ENCODE results near the gene GOLT1A.
"Not testable (repeated sequence)": the region's sequence is repeated elsewhere in the genome, so short reads cannot be mapped to it uniquely, and the experiment has no call there.

GOLT1A gene

DNA sequence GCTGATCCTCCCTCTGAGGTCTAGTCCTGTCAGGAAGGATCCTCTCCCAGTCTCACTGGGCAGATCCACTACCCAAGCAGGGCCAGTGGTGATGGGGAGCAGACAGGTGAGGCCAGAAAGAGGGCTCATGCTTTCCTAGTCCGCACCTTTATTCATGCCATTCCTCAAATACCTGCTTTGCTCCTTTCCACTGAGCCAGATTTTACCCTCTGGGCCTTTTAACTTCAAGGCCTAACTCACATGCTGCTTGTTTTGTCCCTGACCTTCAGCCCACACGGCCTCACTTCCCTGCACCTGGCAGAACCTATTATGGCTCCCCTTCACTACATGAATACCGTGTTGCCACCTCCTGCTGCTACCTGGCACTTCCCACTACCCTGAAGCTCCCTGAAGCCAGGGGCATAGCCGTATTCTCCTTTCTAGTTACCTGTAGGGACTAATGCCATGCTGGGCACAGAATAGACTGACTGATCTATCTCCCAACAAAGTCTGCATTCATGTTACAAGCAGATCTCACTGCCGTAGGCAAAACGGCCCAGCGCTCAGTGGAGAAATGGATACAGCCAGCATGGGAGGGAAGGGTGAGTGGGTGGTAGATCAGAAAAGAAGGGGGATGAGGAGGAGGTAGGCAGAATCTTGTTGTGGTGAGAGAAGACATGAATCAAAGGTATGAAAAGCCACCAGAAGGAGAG, 36.1 kb upstream of the GOLT1A start:
- in situ Hi-C loops (cut with HindIII; ENCODE audit: low sequenced_read_pairs), result no loop called here

DNA sequence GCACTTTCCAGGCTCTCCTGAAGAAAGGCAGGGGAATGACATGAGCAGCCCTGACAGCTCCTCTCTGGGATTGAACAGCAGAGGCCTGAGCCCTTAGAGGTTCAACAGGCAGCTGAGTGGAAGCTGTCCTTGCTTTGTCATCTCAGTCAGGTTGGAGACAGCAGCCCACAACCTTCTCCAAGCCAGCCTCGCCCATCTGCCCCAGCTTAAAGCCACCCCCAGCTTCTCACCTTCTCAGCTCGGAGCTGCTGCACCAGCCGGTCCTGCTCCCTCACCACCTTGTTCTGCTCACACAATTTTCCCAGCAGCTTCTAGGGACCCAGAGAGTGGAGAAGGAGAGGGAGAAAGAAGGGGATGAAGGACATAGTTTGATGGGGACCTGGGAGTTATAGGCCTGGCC, 35.2 kb upstream of the GOLT1A start:
- in situ Hi-C loops (cut with HindIII; ENCODE audit: low sequenced_read_pairs), result no loop called here

DNA sequence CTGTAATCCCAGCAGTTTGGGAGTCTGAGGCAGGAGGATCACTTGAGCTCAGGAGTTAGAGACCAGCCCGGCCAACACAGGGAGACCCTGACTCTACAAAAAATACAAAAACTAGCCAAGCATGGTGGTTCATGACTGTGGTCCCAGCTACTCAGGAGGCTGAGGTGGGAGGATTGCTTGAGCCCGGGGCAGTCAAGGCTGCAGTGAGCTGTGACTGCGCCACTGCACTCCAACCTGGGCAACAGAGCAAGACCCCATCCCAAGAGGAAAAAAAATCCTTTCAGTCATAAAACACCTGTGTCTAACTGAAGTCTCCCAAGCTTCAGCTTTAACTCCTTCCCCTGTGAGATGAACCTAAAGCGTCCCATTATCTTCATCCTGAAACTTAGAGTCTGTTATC, 33.1 kb upstream of the GOLT1A start:
- in situ Hi-C loops (cut with HindIII; ENCODE audit: low sequenced_read_pairs), result no loop called here

DNA sequence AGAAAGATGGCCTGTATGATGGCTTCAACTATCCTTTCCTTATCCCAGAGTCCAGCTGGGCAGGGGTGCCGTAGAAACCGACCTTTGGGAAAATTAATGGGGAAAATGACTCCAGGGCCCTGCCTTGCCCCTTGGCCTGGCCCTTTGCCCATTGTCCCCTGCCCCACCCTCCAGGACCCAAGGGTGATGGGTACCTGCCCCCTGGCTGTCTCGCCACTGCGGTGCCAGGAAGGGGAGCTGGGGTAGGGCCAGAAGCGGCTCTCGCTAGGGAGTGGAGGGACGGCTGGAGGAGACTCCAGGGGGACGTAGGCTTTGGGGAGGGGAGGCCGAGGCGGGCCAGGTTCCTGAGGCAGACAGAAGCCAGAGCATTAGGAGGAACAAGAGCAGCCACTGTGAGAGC, 29.1 kb upstream of the GOLT1A start:
- in situ Hi-C loops (cut with HindIII; ENCODE audit: low sequenced_read_pairs), result no loop called here

DNA sequence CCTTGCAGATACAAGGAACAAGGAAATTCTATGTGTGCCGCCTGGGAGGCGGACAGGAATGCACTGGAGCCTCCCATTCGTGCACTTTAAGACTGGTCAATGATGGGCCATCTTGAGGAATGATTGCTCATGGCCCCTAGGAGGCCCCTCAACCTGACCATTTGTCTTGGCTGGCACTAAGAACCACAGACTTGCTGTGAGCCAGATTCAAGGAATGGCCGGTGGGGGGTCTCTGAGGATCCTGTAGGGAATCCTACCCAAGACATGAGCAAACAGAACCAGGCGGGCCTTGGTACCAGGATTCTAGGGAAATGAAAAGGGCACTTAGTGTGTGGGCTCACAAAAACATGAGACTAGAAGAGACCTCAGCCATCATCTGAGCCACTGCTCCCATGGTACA, 28.1 kb upstream of the GOLT1A start:
- in situ Hi-C loops (cut with HindIII; ENCODE audit: low sequenced_read_pairs), result no loop called here

DNA sequence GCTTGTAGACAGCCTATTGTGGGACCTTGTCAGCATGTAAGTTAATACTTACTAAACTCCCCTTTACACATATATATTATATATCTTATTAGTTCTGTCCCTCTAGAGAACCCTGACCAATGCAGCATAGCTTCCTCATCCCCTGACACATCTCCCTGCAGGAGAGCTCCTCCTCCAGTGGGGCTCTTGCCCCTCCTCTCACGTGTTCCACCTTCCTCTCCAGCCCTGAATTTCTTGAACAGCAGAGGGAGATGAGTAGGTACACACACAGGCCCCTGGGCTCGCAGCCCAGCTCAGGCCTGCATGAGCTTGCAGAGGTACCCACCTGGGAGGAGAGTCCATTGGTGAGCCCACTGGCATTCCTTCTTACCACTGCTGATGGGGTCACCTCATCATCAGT, 27.3 kb upstream of the GOLT1A start:
- in situ Hi-C loops (cut with HindIII; ENCODE audit: low sequenced_read_pairs), result no loop called here

DNA sequence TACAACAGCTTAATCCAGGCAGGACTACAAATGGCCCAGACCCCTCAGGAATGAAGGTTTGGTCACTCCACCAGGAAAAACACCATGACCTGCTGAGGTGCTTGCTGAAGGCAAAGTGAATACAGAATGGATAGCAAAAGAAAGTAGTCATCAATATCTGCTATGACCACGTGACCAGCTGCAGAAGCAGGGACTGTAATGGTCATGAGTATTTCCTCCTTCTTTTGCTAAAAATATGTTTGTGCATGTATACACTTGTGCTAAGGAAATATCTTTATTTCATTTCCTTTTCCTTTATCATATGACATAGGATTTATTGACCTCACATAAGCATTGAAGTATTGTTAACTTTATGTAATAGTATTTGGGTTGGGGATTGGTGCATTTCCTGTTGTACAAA, 26.4 kb upstream of the GOLT1A start:
- in situ Hi-C loops (cut with HindIII; ENCODE audit: low sequenced_read_pairs), result no loop called here

DNA sequence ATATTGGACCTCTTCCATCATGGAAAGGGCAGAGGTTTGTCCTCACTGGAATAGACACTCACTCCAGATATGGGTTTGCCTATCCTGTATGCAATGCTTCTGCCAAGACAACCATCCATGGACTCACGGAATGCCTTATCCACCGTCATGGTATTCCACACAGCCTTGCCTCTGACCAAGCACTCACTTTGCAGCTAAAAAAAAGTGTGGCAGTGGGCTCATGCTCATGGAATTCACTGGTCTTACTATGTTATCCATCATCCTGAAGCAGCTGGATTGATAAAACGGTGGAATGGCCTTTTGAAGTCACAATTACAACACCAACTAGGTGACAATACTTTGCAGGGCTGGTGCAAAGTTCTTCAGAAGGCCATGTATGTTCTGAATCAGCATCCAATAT, 25.6 kb upstream of the GOLT1A start:
- in situ Hi-C loops (cut with HindIII; ENCODE audit: low sequenced_read_pairs), result not testable (repeated sequence)

DNA sequence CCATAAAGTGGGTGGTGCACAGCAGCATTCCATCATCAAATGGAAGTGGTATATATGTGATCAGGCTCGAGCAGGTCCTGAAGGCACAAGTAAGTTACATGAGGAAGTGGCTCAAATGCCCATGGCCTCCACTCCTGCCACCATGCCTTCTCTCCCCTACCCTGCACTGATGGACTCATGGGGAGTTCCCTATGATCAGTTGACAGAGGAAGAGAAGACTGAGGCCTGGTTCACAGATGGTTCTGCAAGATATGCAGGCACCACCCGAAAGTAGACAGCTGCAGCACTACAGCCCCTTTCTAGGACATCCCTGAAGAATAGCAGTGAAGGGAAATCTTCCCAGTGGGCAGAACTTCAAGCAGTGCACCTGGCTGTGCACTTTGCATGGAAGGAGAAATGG, 24.7 kb upstream of the GOLT1A start:
- in situ Hi-C loops (cut with HindIII; ENCODE audit: low sequenced_read_pairs), result not testable (repeated sequence)

DNA sequence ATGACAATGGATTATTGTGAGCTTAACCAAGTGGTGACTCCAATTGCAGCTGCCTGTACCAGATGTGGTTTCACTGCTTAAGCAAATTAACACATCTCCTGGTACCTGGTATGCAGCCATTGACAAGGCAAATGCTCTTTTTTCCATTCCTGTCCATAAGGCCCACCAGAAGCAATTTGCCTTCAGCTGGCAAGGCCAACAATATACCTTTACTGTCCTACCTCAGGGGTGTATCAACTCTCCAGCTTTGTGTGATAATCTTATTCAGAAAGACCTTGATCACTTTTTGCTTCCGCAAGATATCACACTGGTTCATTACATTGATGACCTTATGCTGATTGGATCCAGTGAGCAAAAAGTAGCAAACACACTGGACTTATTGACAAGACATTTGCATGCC, 23.7 kb upstream of the GOLT1A start:
- in situ Hi-C loops (cut with HindIII; ENCODE audit: low sequenced_read_pairs), result not testable (repeated sequence)

DNA sequence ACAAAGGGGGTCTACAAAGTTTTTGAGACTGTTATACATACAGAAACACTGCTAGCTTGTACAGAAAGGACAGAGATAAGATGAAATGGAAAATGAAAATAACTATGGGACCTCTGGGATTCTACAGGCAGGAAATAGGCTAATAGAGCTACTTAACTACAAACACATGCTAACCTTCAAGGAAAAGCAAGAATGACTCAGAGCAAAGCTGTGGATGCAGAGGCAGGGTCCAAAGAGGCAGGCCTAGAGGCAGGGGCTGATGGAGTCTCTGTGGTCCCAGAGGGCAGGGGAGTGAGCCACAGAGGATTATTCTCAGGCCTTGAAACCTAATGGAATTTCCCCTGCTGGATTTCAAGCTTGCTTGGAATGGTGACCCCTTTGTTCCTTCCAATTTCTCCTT, 18.7 kb upstream of the GOLT1A start:
- in situ Hi-C loops (cut with HindIII; ENCODE audit: low sequenced_read_pairs), result no loop called here

DNA sequence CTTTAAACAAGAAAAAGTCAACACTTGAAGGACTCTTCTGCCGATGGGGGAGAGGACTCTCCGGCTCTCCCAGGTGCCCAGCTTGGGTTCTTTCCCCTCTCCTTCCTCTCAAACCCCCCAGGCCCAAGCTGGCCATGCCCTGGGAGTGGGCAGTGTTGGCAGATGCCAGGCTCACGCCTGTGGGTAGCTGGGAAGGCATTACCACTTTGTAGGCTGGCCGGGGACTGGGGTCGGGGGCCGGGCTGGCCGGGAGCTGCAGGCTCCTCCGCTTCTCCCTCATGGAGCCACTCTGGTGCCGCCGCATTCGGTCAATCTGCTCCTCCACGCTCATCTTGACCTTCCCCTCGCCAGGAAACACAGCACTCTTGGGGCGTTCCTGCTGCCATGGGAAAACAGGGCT, 16.4 kb upstream of the GOLT1A start:
- in situ Hi-C loops (cut with HindIII; ENCODE audit: low sequenced_read_pairs), result no loop called here

DNA sequence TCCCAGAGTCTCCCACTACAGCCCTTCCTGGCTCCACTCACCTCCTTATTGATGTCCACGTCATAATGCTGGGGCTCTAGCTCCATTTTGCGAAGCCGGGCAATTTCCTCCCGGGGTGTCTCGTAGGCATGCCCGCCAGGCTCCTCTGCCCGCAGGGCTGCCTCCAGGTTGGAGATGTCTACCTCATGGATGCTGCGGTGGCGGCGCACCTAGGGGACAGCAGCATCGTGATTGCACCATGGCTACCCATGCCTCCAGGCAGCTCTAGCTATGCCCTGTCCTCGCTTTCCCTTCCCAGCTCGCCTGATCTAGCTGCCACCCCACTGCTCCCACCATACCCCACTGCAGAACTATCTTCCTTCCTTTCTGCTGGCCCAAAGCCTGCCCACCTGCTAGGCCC, 15.1 kb upstream of the GOLT1A start:
- in situ Hi-C loops (cut with HindIII; ENCODE audit: low sequenced_read_pairs), result no loop called here

DNA sequence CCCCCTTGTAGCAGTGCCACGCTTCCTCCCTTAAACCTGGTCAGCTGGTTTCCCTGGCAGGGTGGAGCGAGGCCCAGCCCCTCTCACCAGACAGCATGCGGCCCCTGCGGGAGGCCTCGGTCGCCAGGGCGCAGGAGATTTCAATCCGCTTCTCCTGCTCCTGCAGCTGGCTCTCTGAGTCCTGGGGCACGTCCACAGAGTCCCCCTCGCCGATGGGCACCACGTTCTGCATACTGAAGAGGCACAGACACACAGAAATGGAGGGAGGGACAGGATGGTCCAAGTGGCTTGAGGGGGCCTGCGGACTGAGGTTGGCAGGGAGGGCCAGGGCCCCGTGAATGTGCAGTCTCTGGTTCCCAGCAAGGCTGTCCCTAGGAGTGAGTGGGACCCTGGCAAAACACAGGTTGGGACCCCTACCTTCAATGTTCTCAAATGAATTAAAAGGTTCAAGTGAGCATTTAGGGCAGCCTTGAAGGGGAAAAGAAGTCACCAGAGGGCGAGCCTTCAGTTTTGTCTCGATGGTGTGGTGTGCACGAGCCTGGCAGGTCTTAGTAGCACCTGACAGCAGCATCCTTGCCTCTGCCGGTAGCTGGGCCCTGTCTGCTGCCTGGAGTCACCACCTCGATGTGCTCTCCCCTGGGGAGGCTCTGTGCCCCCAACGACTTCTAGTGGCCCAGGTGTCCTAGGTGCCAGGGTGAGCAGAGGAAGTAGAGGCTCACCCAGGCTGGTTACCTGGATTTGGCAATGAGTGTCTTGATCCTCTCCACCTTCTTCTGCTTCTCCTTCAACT, 14.4 kb upstream of the GOLT1A start:
- in situ Hi-C loops (cut with HindIII; ENCODE audit: low sequenced_read_pairs), result no loop called here

DNA sequence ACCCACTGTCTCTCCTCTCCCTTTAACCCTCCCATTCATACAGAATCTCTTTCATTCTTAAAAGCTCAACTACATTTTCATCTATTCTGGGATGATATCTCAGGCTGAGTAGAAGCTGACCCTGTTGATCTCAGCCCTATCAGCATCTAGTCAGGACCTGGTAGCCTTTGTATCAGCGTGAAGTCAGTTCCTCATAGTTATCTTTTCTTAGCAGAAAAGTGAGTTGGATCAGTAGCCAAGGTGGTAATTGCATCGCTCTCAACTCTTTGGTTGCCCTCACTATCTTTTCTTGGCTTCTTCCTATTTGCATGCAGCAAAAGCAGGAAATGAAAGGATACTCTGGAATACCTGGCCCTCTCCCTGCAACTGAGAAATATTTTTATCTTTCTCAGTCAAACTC, 13.6 kb upstream of the GOLT1A start:
- in situ Hi-C loops (cut with HindIII; ENCODE audit: low sequenced_read_pairs), result no loop called here

DNA sequence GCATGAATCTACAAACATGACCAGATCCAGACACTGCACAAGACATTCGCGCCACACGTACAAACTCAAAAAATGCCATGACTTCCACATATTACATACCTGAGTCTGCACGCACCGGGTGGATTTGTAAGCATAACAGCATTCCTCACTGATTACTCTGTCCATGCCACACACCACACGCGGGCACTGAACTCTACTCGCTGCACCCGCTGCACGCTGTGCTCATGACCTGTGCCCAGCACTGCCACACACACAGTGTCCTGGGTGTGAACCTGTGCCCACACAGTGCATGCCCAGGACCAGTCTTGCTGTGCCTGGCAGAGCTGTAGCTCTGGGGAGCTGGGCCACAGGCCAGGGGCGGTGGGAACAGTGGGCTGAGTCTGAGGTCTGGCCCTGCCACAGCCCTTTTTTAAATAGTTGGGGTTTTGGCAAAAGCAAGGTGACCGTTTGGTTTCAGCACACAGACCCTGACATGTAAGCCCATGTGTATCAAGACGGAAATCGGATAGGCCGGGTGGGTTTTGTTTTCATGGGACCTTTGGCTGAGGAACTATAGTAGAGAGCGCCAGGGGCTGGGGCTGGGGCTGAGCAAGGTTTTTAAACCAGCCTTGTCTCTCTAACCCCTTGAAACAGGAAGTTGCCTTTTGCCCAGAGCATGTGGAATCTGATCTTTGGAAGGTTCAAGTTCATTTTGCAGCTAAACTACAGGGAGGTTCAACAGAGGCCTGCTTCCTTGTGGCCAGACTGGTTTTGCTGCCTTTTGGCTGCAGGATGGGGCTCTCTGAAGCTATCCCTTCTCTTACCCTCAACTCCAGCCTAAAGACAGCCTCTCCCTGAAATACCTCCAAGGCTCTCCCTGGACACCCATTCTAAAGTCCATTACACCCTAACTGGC, 12.3 kb upstream of the GOLT1A start:
- in situ Hi-C loops (cut with HindIII; ENCODE audit: low sequenced_read_pairs), result no loop called here

DNA sequence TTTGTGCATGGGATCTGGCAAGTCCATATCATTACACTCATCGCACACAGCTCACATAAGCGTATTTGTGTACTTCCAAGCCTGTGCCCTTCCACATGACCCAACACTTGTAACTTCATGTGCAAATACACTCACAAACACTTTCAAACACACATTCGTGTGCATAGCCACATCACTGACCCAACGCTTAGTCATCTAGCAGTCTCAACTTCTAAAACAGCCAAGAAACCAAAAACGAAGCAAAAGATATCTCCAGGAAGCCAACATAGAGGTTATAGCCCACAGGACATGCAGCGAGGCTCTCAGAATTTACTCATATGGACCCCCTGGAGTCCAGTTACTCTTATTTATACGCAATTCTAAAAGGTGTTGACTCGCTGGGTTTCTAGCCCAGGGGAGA, 10.9 kb upstream of the GOLT1A start:
- in situ Hi-C loops (cut with HindIII; ENCODE audit: low sequenced_read_pairs), result no loop called here

DNA sequence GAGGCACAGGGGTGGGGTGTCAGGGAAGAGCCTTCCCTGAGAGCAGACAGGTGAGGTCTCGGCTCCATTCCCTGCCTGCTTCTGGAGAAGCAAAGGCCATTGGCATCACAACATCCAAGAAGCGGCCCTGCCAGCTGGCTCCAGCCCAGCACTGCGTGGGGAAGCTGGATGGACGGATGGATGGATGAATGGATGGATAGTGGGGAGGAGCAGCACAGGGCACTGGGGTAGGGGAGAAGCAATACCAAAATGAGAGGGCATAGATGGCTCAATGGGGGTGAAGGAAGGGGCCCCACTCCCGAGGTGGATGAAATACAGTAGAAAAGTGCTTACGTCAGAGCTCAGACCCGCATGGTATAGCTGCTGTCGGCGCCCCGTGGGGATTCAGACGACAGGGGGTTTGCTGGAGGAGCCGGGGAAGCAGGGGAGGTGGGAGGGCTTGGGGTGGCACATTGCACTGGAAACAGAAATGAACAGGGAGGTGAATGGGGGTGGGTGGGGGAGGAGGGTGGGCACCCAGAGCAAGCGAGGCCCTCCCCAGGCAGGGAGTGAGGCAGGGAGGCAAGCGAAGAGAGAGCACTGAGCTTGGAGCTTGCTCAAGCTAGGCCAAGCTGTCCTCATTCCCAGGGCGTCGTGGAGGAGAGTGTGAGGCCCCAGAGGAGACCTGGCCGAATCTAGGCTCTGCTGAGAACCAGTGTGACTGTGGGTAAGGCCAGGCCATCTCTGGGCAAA, 9.5 kb upstream of the GOLT1A start:
- in situ Hi-C loops (cut with HindIII; ENCODE audit: low sequenced_read_pairs), result no loop called here

DNA sequence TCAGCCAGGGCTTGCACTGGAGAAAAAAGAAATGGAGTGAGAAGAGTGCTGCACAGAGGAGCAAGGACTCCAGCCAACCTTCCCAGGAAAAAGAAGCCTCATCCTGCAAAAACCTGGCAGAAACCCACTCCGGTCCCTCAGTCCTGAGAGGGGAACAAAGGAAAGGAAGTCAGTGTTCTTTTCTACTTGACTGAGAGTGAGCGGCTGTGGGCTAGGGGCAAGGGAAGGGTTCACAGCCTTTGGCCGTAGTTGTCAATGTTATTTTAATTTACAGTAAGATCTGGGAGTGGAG, 8.9 kb upstream of the GOLT1A start:
- in situ Hi-C loops (cut with HindIII; ENCODE audit: low sequenced_read_pairs), result no loop called here

DNA sequence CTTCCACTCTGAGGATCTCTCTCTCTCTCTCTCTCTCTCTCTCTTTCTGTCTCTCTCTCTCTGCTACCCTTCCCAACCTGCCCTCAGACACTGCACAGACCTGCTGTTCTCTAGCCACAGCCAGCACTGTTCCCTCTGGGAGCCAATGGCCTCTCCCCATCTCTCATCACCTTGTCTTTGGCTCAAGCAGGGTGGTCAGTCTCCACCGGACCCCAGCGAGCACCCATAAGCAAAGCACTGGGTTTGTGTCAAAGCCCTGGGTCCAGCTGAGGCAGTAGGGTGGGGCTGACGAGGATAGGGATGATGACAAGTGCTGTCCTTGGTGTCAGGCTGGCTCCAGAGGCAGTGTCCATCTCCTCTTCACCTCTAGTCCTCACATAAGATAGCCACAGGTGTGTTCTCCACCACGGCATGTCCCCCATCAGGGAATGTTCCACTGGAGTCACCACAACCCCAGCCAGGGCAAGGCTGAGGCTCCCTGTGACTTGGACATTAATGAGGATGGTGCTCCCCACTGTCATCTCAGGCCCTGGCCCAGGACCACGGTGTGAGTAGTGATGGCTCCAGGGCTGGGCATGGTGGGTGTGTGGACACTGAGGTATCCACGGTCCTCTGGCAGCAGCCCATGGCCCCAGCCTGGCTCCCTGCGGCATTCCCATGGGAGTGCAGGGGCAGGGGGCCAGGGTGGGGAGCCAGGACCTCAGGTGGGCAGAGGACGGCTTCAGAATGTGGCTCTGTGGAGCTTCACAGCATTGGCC, 8.4 kb upstream of the GOLT1A start:
- in situ Hi-C loops (cut with HindIII; ENCODE audit: low sequenced_read_pairs), result no loop called here

DNA sequence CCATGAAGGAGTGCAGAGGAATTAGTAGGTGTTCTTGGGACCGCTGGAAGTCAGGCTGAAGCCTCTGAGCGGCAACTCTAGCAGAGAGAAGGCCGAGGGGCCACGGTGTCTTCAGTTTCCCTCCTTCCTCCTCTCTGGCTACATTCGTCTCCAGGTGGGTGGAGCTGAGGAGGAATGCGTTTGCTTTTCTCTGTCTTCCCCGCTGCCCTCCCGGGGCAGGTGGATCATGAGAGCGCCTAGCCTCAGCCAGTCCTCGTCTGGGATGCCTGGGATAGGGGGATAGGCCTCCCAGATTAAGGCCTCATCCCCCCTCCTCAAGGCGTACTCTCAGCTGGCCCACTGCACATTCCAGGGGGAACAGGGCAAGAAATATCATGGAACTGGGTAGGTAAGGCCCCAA, 7.5 kb upstream of the GOLT1A start:
- in situ Hi-C loops (cut with HindIII; ENCODE audit: low sequenced_read_pairs), result no loop called here
